ENCODE measurements around the gene ARHGAP15.

ARHGAP15 gene

DNA sequence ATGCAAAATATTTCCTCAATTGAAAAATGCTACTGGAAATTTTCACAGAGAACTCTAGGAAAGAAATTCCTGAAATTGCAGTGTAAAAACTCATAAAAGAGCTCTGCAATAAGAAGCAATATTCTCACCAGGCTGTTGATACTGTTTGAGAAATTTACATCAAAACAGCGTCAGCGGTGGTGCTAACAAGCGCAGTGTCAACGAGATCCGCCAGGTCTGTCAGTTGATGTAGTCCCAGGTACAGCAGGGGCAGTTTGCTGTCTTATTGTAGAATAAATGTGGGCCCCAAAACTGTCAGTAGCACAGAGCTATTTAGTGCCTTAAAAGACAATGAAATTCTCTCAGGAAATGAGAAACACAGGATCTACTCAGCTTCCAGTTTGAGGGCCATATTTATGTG, 611.2 kb downstream of the ARHGAP15 start:
- no peak for DNase-seq

- no peak for DNase-seq
These were observed 612.0 kb downstream of the ARHGAP15 start for GRCh38 chr2:143741205-143741604.

DNA sequence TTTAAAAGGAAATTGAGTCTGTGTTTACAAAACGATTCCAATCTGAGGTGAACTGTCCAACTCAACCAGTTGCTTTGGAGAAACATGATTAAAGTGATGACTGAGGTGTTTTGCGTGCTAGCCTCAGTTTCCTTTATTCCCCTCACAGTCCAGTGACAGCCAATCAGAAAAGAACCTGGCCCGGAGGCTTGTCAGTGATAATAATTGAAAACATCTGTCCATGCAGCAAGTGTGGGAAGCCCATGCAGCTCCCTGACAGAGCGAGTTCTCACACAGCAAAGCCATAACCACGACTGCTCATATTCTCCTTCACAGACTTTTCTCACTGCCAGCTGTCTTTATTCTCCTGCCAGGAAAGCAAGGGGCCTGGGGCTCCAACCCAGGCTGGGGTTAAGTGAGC, 613.4 kb downstream of the ARHGAP15 start:
- no peak for DNase-seq

- no peak for DNase-seq
These were observed 614.9 kb downstream of the ARHGAP15 start for GRCh38 chr2:143744114-143744513.

- DNase-seq = no peak
These were observed 615.8 kb downstream of the ARHGAP15 start for GRCh38 chr2:143745060-143745459.

DNA sequence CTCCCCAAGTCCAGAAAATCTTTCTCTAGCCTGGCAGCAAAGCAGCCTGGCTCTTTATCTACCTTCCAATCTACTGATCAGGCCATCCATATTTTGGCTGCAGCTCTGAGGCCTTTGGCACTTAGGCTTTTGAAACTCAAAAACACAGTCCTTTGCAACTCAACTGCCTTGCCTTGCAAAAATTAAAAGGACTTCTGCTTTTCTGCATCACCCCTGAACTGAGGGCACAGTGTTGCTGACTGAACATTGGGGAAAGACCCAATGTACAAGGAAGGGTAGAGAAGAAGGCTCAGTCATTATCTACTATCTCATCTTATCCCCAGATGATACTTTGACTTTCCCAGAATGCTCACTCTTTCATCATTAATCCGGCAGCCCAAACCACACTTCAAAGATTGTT, 625.5 kb downstream of the ARHGAP15 start:
- no peak for DNase-seq

GRCh38 chr2:143758629-143759330, 629.6 kb downstream of the ARHGAP15 start:
- no peak for DNase-seq

DNA sequence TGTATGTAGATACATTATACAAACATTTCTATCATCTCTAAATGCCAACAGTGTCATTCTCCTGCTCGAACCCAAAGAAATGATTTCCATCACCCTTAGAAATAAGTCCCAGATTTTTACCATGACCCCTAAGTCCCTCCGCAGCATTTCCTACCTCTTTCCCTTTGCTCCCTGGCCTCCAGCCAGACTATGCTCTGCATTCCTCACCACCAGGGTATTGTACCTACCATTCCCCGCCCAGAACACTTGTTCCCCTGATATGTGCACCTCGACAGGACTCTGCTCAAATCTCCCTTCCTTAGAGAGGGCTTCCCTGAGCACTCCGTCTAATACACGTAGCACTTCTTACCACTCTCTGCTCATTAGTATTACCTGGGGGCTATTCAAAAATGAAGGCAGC, 630.2 kb downstream of the ARHGAP15 start:
- DNase-seq = no peak

GRCh38 chr2:143762176-143762928, 633.1 kb downstream of the ARHGAP15 start:
- DNase-seq = no peak

DNA sequence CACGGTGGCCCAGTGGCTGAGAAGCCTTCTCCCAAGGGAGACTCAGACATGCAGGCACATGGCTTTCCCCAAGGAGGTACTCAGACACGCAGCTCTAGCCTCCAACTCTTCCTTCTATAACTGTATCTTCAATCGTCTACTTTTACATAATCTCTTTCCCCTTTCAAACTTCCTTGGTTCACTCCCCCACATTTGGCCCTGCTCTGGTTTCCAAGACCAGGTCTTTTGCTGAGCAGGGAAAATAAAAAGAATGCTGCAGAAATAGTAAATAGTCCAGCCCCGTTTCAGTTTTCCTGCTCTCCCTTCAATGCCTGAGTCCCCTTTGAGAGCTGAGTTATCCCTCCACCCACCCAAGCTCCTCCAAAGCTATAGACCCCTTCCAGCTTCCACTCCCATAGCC, 635.0 kb downstream of the ARHGAP15 start:
- DNase-seq = no peak

- DNase-seq = no peak
These were observed 635.5 kb downstream of the ARHGAP15 start for GRCh38 chr2:143764706-143765105.

DNA sequence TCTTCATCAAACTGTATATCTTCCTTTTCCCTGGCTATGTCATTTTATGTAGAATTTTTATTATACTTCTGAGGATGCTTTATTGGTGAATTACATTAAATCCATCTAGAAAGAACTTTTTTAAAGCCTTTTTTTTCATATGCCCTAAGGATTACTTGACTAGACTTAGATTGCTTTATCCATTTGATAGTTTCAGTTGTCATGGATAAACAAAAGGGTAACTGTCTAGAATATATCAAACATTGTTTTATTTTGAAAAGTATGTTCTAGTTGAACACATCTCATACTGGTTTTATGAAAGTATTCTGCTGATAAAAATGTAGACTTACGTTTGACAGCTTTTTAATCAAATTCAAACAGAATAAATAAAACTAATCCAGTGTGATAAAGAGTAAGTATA, 639.8 kb downstream of the ARHGAP15 start:
- no peak for DNase-seq

GRCh38 chr2:143771939-143772338, 642.7 kb downstream of the ARHGAP15 start:
- DNase-seq = no peak

GRCh38 chr2:143776526-143777297, 647.5 kb downstream of the ARHGAP15 start:
- DNase-seq = no peak

GRCh38 chr2:143779021-143779420, 649.8 kb downstream of the ARHGAP15 start:
- DNase-seq = no peak

- no peak for DNase-seq
These were observed 657.0 kb downstream of the ARHGAP15 start for GRCh38 chr2:143786026-143786765.

DNA sequence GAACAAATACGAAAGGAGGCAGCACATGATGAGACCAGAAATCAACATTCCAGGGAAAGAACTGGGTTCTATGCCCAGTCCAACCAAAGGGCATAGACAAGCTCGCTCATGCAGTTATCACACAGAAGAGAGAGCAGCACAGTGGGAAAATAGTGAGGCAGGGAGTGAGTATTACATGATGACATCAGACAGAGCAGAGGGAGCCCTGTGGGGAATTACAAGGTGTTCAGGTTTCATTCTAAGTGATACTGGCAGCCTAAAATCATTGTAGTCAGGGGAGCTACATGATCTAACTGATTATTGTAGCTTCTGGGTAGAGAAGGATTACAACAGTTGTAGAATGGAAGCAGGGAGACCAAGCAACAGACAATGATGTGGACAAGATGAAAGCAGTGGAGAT, 658.5 kb downstream of the ARHGAP15 start:
- DNase-seq = no peak

GRCh38 chr2:143792602-143793001, 663.4 kb downstream of the ARHGAP15 start:
- no peak for DNase-seq

GRCh38 chr2:143793381-143793780, 664.2 kb downstream of the ARHGAP15 start:
- no peak for DNase-seq

DNA sequence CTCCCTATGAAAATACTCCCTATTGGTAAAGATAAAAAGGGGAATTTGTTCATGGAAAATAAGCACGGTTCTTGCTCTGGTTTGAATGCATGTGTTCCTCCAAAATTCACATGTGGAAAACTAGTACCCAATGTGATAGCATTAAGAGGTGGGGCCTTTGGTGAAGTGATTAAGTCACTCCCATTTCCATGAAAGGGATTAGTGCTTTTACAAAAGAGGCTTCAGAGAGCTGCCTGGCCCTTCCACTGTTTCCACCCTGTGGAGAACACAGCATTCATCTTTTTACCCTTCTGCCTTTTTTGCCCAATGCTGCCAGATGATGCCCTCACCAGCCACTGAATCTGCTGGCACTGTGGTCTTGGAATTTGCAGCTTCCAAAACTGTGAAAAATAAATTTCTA, 666.8 kb downstream of the ARHGAP15 start:
- DNase-seq = no peak

- DNase-seq = no peak
These were observed 672.3 kb downstream of the ARHGAP15 start for GRCh38 chr2:143801561-143801960.

GRCh38 chr2:143802242-143802641, 673.0 kb downstream of the ARHGAP15 start:
- no peak for DNase-seq

Data from DMS153 (cell line).